A549 (cell line): Measurements from ENCODE around the gene MARK1. TPM values are rescaled to one million over a fixed set of nuclear protein-coding genes. Genes with fewer than 3 reads are reported as not detected.

Experiments
- ATAC-seq, 2 experiments: fragments of 200-7000 bp in 1 of 2; fragments of >200 bp in 1 of 2; cut with Nextera tagmentation in 1 of 2; cut with Tn5 transposase in 1 of 2; 3 replicates each; pipeline versions ENCODE4 v1.8.0 to v1.9.1; 2018 to 2020; ENCODE audit warnings: mild to moderate bottlenecking in 1 of 2, moderate library complexity in 1 of 2
- CTCF ChIA-PET: fragments of 300-600 bp; sonication (Branson Sonifier 250); formaldehyde crosslinking; extraction: SDS; loops from one replicate; lab custom pipeline; 2021; ENCODE audit warnings: antibody characterized with exemption, inconsistent platforms; lab: Yijun Ruan, JAX
- POLR2A ChIA-PET: fragments of 350-600 bp; formaldehyde crosslinking; extraction: SDS; loops from one replicate; lab custom pipeline; 2021; ENCODE audit warnings: antibody characterized with exemption, inconsistent platforms; lab: Yijun Ruan, JAX
- DNase-seq, 2 experiments: peaks; one replicate each; pipeline versions ENCODE4 v3.0.0 to v3.0.0-alpha.2; 2011 to 2016; ENCODE audit warnings: low read depth in 1 of 2, low spot score in 1 of 2
- FAIRE-seq: peaks from 2 replicates; lab custom pipeline; 2011; peaks lifted over from hg19 to GRCh38; lab: Jason Lieb, UNC
- H3K27ac ChIP-seq, 2 experiments: fragments of >200 bp; sonication (Bioruptor Twin); formaldehyde crosslinking; 3 replicates each; pipeline ENCODE4 v1.5.1; 2016 to 2017
- H3K4me1 ChIP-seq: fragments of >200 bp; sonication (Bioruptor Twin); formaldehyde crosslinking; 3 replicates; pipeline ENCODE4 v1.6.1; 2016
- H3K4me2 ChIP-seq: fragments of >200 bp; sonication (Bioruptor Twin); formaldehyde crosslinking; 3 replicates; pipeline ENCODE4 v1.6.1; 2016
- H3K4me3 ChIP-seq: fragments of >200 bp; sonication (Bioruptor Twin); formaldehyde crosslinking; 3 replicates; pipeline ENCODE4 v1.5.1; 2016
- H3K9me3 ChIP-seq: fragments of >200 bp; sonication (Bioruptor Twin); formaldehyde crosslinking; 3 replicates; pipeline ENCODE4 v1.6.1; 2016
- BHLHE40 ChIP-seq: IDR thresholded peaks from 2 replicates; pipeline ENCODE4 v1.6.1; 2012; ENCODE audit warnings: low read depth, low read length, inconsistent platforms
- CBX2 ChIP-seq: fragments of 200-600 bp; sonication (generic); IDR thresholded peaks from 2 replicates; pipeline ENCODE4 v1.6.1; 2016; ENCODE audit warnings: low read depth, mild to moderate bottlenecking, borderline replicate concordance
- CBX8 ChIP-seq: fragments of 200-600 bp; sonication (generic); IDR thresholded peaks from 2 replicates; pipeline ENCODE4 v1.6.1; 2016
- CEBPB ChIP-seq, 2 experiments: fragments of >200 bp in 1 of 2; sonication (Bioruptor Twin) in 1 of 2; formaldehyde crosslinking in 1 of 2; IDR thresholded peaks; 2 replicates each; pipeline ENCODE4 v1.6.1; 2012 to 2016
- CHD4 ChIP-seq: fragments of 200-600 bp; sonication (generic); IDR thresholded peaks from 2 replicates; pipeline ENCODE4 v1.6.1; 2016; ENCODE audit warnings: antibody characterized with exemption, mild to moderate bottlenecking, borderline replicate concordance
- EHMT2 ChIP-seq: fragments of 200-600 bp; sonication (generic); IDR thresholded peaks from 2 replicates; pipeline ENCODE4 v1.6.1; 2016; ENCODE audit warnings: antibody characterized with exemption, low read depth, mild to moderate bottlenecking, moderate library complexity
- EP300 ChIP-seq, 2 experiments: fragments of >200 bp; sonication (Bioruptor Twin); formaldehyde crosslinking; IDR thresholded peaks; 2 replicates in 1 of 2; 3 replicates in 1 of 2; pipeline ENCODE4 v1.6.1; 2016 to 2017
- FOSB ChIP-seq: fragments of 250-450 bp; sonication (Bioruptor Pico); IDR thresholded peaks from 2 replicates; pipeline ENCODE4 v1.5.0; 2020; ENCODE audit warnings: mild to moderate bottlenecking, moderate library complexity
- HOXA7 ChIP-seq: fragments of 250-450 bp; sonication (Bioruptor Pico); IDR thresholded peaks from 2 replicates; pipeline ENCODE4 v1.5.0; 2020; ENCODE audit warnings: mild to moderate bottlenecking, moderate library complexity
- JUN ChIP-seq, 2 experiments: fragments of >200 bp; sonication (Bioruptor Twin); formaldehyde crosslinking; IDR thresholded peaks; 2 replicates in 1 of 2; 3 replicates in 1 of 2; pipeline ENCODE4 v1.6.1; 2016 to 2017
- MAFK ChIP-seq: fragments of 450-650 bp; IDR thresholded peaks from 2 replicates; pipeline ENCODE4 v1.6.1; 2014; ENCODE audit not compliant: partially characterized antibody
- MYC ChIP-seq: IDR thresholded peaks from 2 replicates; pipeline ENCODE4 v1.6.1; 2012; ENCODE audit warnings: mild to moderate bottlenecking, inconsistent platforms, low read length, improper control_type of control experiment, borderline replicate concordance
- NPAS2 ChIP-seq: fragments of 250-450 bp; sonication (Bioruptor Pico); IDR thresholded peaks from 2 replicates; pipeline ENCODE4 v1.8.0; 2022; ENCODE audit warnings: mild to moderate bottlenecking, moderate library complexity, borderline replicate concordance
- PHF8 ChIP-seq: fragments of 200-600 bp; sonication (generic); IDR thresholded peaks from 2 replicates; pipeline ENCODE4 v1.6.1; 2016; ENCODE audit warnings: low read depth, mild to moderate bottlenecking, antibody characterized with exemption, moderate library complexity, borderline replicate concordance
- RARB ChIP-seq: fragments of 250-450 bp; sonication (Bioruptor Pico); IDR thresholded peaks from 2 replicates; pipeline ENCODE4 v1.8.0; 2021; ENCODE audit warnings: mild to moderate bottlenecking, moderate library complexity
- ZFP36 ChIP-seq: fragments of 450-650 bp; IDR thresholded peaks from 2 replicates; pipeline ENCODE4 v1.6.1; 2014; ENCODE audit warnings: borderline replicate concordance; ENCODE audit not compliant: partially characterized antibody
- ZNF302 ChIP-seq: fragments of 250-450 bp; sonication (Bioruptor Pico); IDR thresholded peaks from 2 replicates; pipeline ENCODE4 v1.9.0; 2021; ENCODE audit warnings: inconsistent platforms, mild to moderate bottlenecking, moderate library complexity
- WGBS: methylation state at CpG from one replicate; pipeline ENCODE4 v1.1.6; 2017; ENCODE audit errors: missing lambda C conversion rate; 5-methylcytosine and 5-hydroxymethylcytosine counted together
- polyA minus RNA-seq: library from RNA; depleted of rRNA, polyadenylated mRNA; stranded (reverse); fragments of >200 nt; gene quantifications from 2 replicates; pipeline ENCODE4 v1.2.3, GENCODE V29; 2011; rRNA and poly(A)+ RNA removed
- polyA plus RNA-seq, 4 experiments: library from polyadenylated mRNA; depleted of rRNA in 3 of 4; stranded (reverse); fragments of >200 nt; fragmentation: RNase III in 1 of 4; extraction: RNeasy Plus Mini Kit Qiagen cat#74134 plus additional on column Dnase treatment in 1 of 4; gene quantifications; 2 replicates in 3 of 4; 3 replicates in 1 of 4; pipeline ENCODE4 v1.2.3, GENCODE V29; 2011 to 2017
- TF ChIP-seq, protein P1 (sequence below): IDR thresholded peaks from 2 replicates; pipeline ENCODE4 v1.6.1; 2012
- TF ChIP-seq, protein P2 (sequence below): IDR thresholded peaks from 2 replicates; pipeline ENCODE4 v1.6.1; 2012; ENCODE audit warnings: low read depth, borderline replicate concordance
- TF ChIP-seq, protein P3 (sequence below): fragments of 150-350 bp; IDR thresholded peaks from 2 replicates; pipeline ENCODE4 v1.6.1; 2014; ENCODE audit warnings: low read depth, mild to moderate bottlenecking, low read length
- TF ChIP-seq, protein P4 (sequence below): fragments of 450-650 bp; IDR thresholded peaks from 2 replicates; pipeline ENCODE4 v1.6.1; 2014; ENCODE audit warnings: antibody characterized with exemption
- TF ChIP-seq, protein P5 (sequence below): fragments of 250-450 bp; sonication (Bioruptor Pico); IDR thresholded peaks from 2 replicates; pipeline ENCODE4 v1.5.0; 2021; ENCODE audit warnings: mild to moderate bottlenecking, moderate library complexity, borderline replicate concordance

Gene MARK1
- polyA plus RNA-seq (2011; rRNA removed) (0.03 TPM in 2 replicates), polyA plus RNA-seq (2017; fragmentation: RNase III; extraction: RNeasy Plus Mini Kit Qiagen cat#74134 plus additional on column Dnase treatment) (0.05 to 0.22 TPM (median 0.05 TPM) in 3 replicates), polyA minus RNA-seq (0.10 TPM in 1 of 2 replicates, not detected in the other)
- 0.03 TPM in 1 of 2 replicates, not detected in the other for polyA plus RNA-seq (2012; cell fraction: cytosol; rRNA removed)
- polyA plus RNA-seq (2012; cell fraction: nucleus; rRNA removed) = 0.02 and 0.04 TPM in 2 replicates

DNA sequence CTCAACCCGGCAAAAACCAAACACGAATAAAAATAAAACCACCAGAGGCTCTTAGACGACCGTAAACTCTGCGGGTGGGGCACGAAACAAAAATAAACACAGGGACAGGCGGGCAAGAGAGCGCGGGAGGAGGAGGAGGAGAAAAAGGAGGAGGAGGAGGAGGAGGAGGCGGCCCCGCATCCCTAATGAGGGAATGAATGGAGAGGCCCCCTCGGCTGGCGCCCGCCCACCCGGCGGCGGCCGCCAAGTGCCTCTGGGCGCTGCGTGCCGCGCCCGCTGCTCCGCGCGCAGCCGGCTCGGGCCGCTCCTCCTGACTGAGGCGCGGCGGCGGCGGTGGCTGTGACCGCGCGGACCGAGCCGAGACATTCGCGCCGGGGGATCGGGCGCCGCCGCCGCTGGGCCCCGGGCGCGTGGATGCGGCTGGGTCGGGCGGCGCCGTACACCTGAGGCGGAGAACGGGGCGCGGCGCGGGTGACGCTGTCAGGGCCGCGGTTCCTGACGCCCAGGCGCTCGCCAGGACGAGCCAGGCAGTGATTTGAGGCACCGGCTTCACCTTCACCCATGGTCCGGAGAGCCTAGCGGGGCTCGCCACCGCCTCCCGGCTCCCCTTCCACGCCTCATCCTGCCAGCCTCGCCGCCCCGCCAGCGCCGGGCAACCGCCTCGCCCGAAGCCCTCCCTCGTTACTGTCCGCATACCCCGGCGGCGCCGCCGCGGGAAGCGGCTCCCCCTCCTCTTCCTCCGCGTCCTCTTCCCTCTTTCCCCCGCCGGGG is at the start of gene MARK1:
Gene MARK1 (plus strand): TSS at position 229 of the 771 bp plus-strand sequence. CDS start 687 bp downstream, outside the sequence.
- H3K4me3 ChIP-seq = peak within 1 kb of the TSS; percentile 67
- peak within 1 kb of the TSS in 1 of 2 experiments; percentile 76; a peak in 3 of 6 replicates for H3K27ac ChIP-seq
- no peaks in the 10 kb centered on the region for H3K9me3 ChIP-seq
- POLR2A ChIA-PET = no interaction called here
- DNase-seq = peak in 1 of 2 experiments; percentile 31
- no peak for FAIRE-seq
- no peak for TF ChIP-seq FOSB (CRISPR knock-in tag)
- TF ChIP-seq, protein P1, sequence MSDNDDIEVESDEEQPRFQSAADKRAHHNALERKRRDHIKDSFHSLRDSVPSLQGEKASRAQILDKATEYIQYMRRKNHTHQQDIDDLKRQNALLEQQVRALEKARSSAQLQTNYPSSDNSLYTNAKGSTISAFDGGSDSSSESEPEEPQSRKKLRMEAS = peak; percentile 51; the same call in 1 of the 2 replicates
- TF ChIP-seq, protein P2, sequence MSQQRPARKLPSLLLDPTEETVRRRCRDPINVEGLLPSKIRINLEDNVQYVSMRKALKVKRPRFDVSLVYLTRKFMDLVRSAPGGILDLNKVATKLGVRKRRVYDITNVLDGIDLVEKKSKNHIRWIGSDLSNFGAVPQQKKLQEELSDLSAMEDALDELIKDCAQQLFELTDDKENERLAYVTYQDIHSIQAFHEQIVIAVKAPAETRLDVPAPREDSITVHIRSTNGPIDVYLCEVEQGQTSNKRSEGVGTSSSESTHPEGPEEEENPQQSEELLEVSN = peak; percentile 54
- WGBS = 1% methylated on average over 40 of the region's 96 CpGs
- peaks cover 12% of the 10 kb centered on the region; the same call in 2 of the 3 replicates for H3K4me1 ChIP-seq
- peak within 1 kb of the TSS; percentile 98 for H3K4me2 ChIP-seq
- CTCF ChIA-PET = no interaction called here
- peak; percentile 75 to 81 for ATAC-seq

DNA sequence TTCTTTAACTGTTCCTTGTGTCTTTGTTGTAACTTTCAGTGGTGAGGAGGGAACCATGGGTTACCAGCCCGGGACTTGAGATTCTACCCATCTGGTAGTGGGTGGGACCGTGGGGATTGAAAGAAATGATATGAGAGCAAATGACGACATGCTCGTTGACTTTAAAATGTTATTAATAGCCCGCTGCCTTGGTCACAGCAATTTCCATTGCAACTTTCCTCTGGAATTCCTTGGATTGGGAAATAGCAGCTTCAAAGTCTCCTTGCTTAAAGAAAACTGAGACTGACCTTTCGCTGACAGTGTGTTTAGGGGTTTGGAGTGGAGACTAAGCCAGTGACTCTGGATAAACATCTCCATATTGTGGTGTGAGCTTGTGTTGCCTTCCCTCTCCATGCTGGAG is 44.2 kb upstream of the MARK1 start:
- CTCF ChIA-PET = interaction anchor here (0.5 kb wide), 1 partner anchor 41 kb away, joined by 3 read pairs; no protein-coding TSS in a partner anchor
- FAIRE-seq (no peak), DNase-seq (peak in 1 of 2 experiments; percentile 5), ATAC-seq (no peak)
- no peak for TF ChIP-seq BHLHE40
- TF ChIP-seq, protein P3, sequence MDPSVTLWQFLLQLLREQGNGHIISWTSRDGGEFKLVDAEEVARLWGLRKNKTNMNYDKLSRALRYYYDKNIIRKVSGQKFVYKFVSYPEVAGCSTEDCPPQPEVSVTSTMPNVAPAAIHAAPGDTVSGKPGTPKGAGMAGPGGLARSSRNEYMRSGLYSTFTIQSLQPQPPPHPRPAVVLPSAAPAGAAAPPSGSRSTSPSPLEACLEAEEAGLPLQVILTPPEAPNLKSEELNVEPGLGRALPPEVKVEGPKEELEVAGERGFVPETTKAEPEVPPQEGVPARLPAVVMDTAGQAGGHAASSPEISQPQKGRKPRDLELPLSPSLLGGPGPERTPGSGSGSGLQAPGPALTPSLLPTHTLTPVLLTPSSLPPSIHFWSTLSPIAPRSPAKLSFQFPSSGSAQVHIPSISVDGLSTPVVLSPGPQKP = no peak
- no peak for TF ChIP-seq PHF8
- no peak for TF ChIP-seq HOXA7 (CRISPR knock-in tag)
- no peak for TF ChIP-seq EHMT2
- no peak for TF ChIP-seq MYC
- no peak for TF ChIP-seq RARB (CRISPR knock-in tag)
- no peak for TF ChIP-seq EP300 (IDR thresholded peaks at IDR 0.05)
- H3K4me2 ChIP-seq = no peak overlapping the region
- 13% methylated on average over 6 of the region's 6 CpGs for WGBS
- H3K4me3 ChIP-seq = no peak overlapping the region
- H3K4me1 ChIP-seq = no peaks in the 10 kb centered on the region
- POLR2A ChIA-PET = no interaction called here
- no peak overlapping the region for H3K27ac ChIP-seq
- H3K9me3 ChIP-seq = no peaks in the 10 kb centered on the region

DNA sequence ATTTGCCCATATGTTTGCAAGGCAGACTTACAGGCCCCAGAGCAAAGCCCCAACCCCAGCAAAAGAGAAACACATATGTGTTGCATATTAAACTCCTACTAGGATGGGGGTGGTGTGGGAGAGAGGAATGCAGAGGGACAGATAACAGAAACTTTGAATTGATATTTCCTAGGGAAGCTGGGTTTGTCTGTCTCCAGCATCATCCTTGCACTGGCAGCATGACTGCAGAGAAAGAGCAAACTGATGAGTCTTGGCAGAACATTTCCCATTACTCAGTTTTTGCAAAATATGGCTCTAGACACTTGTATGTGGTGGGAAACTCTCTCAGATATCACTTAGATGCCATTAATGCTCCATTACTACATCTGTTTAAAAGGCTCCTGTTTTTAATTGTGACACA is 43.8 kb upstream of the MARK1 start:
- POLR2A ChIA-PET = no interaction called here
- FAIRE-seq (no peak), ATAC-seq (no peak), DNase-seq (no peak)
- TF ChIP-seq ZFP36 = no peak
- TF ChIP-seq CHD4 = no peak
- TF ChIP-seq NPAS2 (CRISPR knock-in tag) = no peak
- TF ChIP-seq CEBPB (IDR thresholded peaks at IDR 0.05) = no peak
- TF ChIP-seq HOXA7 (CRISPR knock-in tag) = no peak
- TF ChIP-seq, protein P3 = no peak
- TF ChIP-seq, protein P4, sequence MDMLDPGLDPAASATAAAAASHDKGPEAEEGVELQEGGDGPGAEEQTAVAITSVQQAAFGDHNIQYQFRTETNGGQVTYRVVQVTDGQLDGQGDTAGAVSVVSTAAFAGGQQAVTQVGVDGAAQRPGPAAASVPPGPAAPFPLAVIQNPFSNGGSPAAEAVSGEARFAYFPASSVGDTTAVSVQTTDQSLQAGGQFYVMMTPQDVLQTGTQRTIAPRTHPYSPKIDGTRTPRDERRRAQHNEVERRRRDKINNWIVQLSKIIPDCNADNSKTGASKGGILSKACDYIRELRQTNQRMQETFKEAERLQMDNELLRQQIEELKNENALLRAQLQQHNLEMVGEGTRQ = no peak
- TF ChIP-seq, protein P5, sequence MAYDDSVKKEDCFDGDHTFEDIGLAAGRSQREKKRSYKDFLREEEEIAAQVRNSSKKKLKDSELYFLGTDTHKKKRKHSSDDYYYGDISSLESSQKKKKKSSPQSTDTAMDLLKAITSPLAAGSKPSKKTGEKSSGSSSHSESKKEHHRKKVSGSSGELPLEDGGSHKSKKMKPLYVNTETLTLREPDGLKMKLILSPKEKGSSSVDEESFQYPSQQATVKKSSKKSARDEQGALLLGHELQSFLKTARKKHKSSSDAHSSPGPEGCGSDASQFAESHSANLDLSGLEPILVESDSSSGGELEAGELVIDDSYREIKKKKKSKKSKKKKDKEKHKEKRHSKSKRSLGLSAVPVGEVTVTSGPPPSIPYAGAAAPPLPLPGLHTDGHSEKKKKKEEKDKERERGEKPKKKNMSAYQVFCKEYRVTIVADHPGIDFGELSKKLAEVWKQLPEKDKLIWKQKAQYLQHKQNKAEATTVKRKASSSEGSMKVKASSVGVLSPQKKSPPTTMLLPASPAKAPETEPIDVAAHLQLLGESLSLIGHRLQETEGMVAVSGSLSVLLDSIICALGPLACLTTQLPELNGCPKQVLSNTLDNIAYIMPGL (CRISPR knock-in tag) = no peak
- no peak for TF ChIP-seq ZNF302 (CRISPR knock-in tag)
- no peak for TF ChIP-seq BHLHE40
- no peak for TF ChIP-seq MYC
- TF ChIP-seq CBX8 = no peak
- TF ChIP-seq JUN (IDR thresholded peaks at IDR 0.05) = no peak
- no peak for TF ChIP-seq CBX2
- TF ChIP-seq MAFK = no peak
- Histone ChIP-seq H3K4me1 (no peaks in the 10 kb centered on the region), H3K4me3 (no peak overlapping the region), H3K9me3 (no peaks in the 10 kb centered on the region), H3K27ac (no peak overlapping the region), H3K4me2 (no peak overlapping the region)
- CTCF ChIA-PET = no interaction called here
